ENCODE measurements around the gene ZNF655.
"Not testable (repeated sequence)": the region's sequence is repeated elsewhere in the genome, so short reads cannot be mapped to it uniquely, and the experiment has no call there.

ZNF655 gene

DNA sequence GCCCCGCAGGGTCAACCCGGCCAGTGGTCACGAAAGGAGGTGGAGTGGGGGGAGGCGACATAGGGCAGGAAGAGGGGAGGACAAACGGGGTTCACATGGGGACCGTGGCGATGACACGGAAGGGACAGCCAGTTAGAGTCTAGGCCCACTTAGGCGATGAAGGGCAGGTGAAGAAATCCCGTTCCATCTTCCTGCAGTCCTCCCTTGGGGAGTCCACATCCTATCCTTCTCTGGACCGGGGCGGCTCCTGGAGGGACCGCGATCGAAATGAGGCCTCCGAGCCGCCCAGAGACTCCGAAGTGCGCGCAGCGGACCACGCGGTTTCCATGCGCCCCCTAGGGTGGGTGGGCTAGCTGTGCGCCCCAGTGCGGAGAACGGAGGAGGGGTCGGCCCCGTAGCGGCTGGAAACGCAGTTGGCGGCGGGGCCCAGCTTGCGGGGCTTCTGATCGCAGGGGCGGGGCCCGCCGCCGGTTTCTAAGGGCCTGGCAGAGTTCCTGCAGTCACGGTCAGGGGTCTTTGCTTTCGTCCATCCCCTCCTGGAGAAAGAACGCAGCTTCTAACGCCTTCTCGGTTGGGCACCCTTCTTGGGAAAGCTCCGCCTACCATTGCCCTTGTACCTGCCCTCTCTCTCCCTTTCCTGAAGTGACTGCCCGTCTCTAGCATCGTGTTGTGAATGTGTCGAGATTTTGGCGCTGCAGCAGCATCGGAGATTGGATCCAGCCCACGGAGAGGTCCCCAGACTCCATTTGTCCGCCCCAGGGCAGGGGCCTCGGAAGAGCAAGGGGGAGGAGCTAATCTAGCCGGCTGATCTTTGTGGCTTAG lies 21.7 kb downstream of the ZNF655 start:
- TF ChIP-seq, protein P1, sequence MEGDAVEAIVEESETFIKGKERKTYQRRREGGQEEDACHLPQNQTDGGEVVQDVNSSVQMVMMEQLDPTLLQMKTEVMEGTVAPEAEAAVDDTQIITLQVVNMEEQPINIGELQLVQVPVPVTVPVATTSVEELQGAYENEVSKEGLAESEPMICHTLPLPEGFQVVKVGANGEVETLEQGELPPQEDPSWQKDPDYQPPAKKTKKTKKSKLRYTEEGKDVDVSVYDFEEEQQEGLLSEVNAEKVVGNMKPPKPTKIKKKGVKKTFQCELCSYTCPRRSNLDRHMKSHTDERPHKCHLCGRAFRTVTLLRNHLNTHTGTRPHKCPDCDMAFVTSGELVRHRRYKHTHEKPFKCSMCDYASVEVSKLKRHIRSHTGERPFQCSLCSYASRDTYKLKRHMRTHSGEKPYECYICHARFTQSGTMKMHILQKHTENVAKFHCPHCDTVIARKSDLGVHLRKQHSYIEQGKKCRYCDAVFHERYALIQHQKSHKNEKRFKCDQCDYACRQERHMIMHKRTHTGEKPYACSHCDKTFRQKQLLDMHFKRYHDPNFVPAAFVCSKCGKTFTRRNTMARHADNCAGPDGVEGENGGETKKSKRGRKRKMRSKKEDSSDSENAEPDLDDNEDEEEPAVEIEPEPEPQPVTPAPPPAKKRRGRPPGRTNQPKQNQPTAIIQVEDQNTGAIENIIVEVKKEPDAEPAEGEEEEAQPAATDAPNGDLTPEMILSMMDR (IDR thresholded peaks at IDR 0.05), result peak; percentile 65
- peak overlapping the region; percentile 93 for H3K4me3 Mint-ChIP-seq
- H3K27ac Mint-ChIP-seq, result peak overlapping the region; percentile 95
- no peaks in the 10 kb centered on the region for H3K36me3 Mint-ChIP-seq (ENCODE audit: low read depth)
- DNase-seq, result peak; percentile 89
- H3K9me3 Mint-ChIP-seq, result no peaks in the 10 kb centered on the region
- H3K4me1 Mint-ChIP-seq, result peaks cover 12% of the 10 kb centered on the region
- H3K27me3 Mint-ChIP-seq (ENCODE audit: low read depth, poor library complexity), result peaks cover 11% of the 10 kb centered on the region

DNA sequence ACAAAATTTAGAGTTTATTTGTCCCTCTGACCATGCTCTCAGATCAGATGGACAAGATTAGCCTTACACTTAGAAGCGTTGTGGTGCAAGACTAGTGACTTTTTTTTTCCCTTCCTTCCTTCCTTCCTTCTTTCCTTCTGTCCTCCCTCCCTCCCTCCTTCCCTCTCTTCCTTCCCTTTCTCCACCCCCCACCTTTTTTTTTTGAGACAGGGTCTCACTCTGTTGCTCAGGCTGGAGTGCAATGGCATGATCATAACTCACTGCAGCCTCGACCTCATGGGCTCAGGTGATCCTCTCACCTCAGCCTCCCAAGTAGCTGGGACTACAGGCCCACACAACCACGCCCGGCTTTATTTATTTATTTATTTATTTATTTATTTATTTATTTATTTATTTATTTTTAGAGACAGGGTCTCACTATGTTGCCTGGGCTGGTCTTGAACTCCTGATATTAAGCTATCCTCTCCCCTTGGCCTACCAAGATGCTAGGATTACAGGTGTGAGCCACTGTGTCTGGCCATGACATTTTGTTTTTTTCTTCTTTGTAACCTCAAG lies 22.4 kb downstream of the ZNF655 start:
- peaks cover 11% of the 10 kb centered on the region for H3K27me3 Mint-ChIP-seq (ENCODE audit: low read depth, poor library complexity)
- H3K36me3 Mint-ChIP-seq (ENCODE audit: low read depth); DNase-seq; H3K9me3 Mint-ChIP-seq: not testable (repeated sequence)
- H3K27ac Mint-ChIP-seq, result peak overlapping the region; percentile 95
- peaks cover 12% of the 10 kb centered on the region for H3K4me1 Mint-ChIP-seq
- H3K4me3 Mint-ChIP-seq, result peak overlapping the region; percentile 93

DNA sequence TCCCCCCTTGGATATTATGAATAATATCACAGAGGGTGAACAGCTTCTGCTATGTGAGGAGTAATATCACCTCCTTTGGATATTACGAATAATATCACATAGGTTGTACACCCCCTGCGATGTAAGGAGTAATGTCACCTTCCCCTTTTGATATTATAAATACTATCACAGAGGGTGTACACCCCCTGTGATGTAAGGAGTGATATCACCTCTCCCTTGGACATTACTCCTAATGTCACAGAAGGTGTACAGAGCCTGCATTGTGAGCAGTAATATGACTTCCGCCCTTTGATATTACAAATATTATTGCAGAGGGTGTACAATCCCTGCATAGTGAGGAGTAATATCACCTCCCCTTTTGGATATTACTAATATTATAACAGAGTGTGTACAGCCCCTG lies 30.4 kb downstream of the ZNF655 start:
- Mint-ChIP-seq H3K36me3 (ENCODE audit: low read depth) (no peaks in the 10 kb centered on the region), H3K27me3 (ENCODE audit: low read depth, poor library complexity) (peaks cover 5% of the 10 kb centered on the region), H3K27ac (no peak overlapping the region), H3K9me3 (peaks cover 3% of the 10 kb centered on the region), H3K4me1 (no peaks in the 10 kb centered on the region), H3K4me3 (no peak overlapping the region)
- TF ChIP-seq, protein P1 (IDR thresholded peaks at IDR 0.05), result no peak
- DNase-seq, result no peak

DNA sequence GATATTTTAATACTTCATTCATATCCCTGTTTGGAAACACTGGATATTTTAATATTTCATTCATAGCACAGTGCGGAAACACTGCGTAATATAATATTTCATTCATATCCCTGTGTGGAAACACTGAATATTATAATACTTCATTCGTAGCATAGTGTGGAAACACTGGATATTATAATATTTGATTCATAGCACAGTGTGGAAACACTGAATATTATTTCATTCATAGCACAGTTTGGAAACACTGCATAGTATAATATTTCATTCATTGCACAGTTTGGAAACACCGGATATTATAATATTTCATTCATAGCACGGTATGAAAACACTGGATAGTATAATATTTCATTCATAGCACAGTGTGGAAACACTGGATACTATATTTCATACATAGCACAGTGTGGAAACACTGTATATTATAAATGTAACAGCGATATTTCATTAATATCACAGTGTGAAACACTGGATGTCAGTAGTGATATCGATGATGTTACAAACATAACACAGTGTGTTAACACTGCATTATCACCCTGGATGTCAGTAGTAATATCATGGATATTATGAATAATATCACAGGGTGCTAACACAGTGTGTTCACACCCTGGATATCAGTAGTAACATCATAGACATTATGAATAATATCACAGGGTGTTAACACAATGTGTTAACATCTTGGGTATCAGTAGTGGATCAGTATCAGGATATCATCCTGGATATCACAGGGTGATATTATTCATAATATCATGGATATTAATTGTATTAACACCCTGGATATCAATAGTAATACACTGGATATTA lies 36.7 kb downstream of the ZNF655 start:
- no peaks in the 10 kb centered on the region for H3K4me1 Mint-ChIP-seq
- H3K9me3 Mint-ChIP-seq, result no peaks in the 10 kb centered on the region
- DNase-seq, result no peak
- TF ChIP-seq, protein P1 (IDR thresholded peaks at IDR 0.05), result no peak
- no peaks in the 10 kb centered on the region for H3K36me3 Mint-ChIP-seq (ENCODE audit: low read depth)
- no peak overlapping the region for H3K27ac Mint-ChIP-seq
- no peak overlapping the region for H3K4me3 Mint-ChIP-seq
- H3K27me3 Mint-ChIP-seq (ENCODE audit: low read depth, poor library complexity), result no peaks in the 10 kb centered on the region

DNA sequence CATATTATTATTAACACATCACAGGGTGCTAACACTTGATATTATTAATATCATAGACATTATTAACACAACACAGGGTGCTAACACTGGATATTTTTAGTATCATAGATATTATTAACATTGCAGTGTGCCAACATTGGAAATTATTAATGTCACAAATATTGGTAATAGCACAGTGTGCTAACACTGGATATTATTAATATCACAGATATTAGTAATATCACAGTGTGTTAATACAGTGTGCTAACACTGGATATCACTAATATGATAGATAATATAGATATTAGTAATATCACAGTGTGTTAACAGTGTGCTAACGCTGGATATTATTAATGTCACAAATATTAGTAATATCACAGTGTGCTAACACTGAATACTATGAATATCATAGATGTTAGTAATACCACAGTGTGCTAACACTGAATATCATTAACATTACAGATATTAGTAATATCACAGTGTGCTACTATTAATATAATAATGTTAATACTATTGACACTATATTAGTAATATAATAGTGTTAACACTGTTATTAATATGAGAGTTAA lies 38.0 kb downstream of the ZNF655 start:
- H3K27me3 Mint-ChIP-seq (ENCODE audit: low read depth, poor library complexity), result peaks cover 5% of the 10 kb centered on the region
- no peaks in the 10 kb centered on the region for H3K4me1 Mint-ChIP-seq
- no peaks in the 10 kb centered on the region for H3K36me3 Mint-ChIP-seq (ENCODE audit: low read depth)
- DNase-seq, result no peak
- no peak overlapping the region for H3K4me3 Mint-ChIP-seq
- TF ChIP-seq, protein P1 (IDR thresholded peaks at IDR 0.05), result no peak
- no peaks in the 10 kb centered on the region for H3K9me3 Mint-ChIP-seq
- H3K27ac Mint-ChIP-seq, result no peak overlapping the region

Data from nephron progenitor cell (in vitro differentiated cells).